ENCODE data around the gene WDR4.
"Not testable (repeated sequence)": the region's sequence is repeated elsewhere in the genome, so short reads cannot be mapped to it uniquely, and the experiment has no call there.

The WDR4 gene

GRCh38 chr21:42835611-42836401 is 43.5 kb downstream of the WDR4 start:
- H3K36me3 ChIP-seq (ENCODE audit: insufficient read depth, low read length): peaks cover 20% of the 10 kb centered on the region
- H3K4me1 ChIP-seq (ENCODE audit: insufficient read depth, low read length): 0 out of 2 replicates have a peak, but pooled peaks cover 2% of the 10 kb centered on the region
- no peak overlapping the region for H3K4me3 ChIP-seq (ENCODE audit: low read length)
- WGBS: 88% methylated on average over 12 of the region's 12 CpGs
- no peaks in the 10 kb centered on the region for H3K27me3 ChIP-seq (ENCODE audit: insufficient read depth, low read length)
- H3K9me3 ChIP-seq (ENCODE audit: insufficient read depth, low read depth, low read length): no peaks in the 10 kb centered on the region
- no peak overlapping the region for H3K27ac ChIP-seq (ENCODE audit: low read depth, low read length)
- H3K9ac ChIP-seq (ENCODE audit: low read depth, low read length): no peak overlapping the region

GRCh38 chr21:42835211-42835610 is 44.1 kb downstream of the WDR4 start:
- Histone ChIP-seq H3K9me3 (ENCODE audit: insufficient read depth, low read depth, low read length) (no peaks in the 10 kb centered on the region), H3K9ac (ENCODE audit: low read depth, low read length) (no peak overlapping the region), H3K36me3 (ENCODE audit: insufficient read depth, low read length) (peaks cover 14% of the 10 kb centered on the region), H3K4me1 (ENCODE audit: insufficient read depth, low read length) (0 out of 2 replicates have a peak, but pooled peaks cover 2% of the 10 kb centered on the region), H3K27me3 (ENCODE audit: insufficient read depth, low read length) (no peaks in the 10 kb centered on the region), H3K4me3 (ENCODE audit: low read length) (no peak overlapping the region), H3K27ac (ENCODE audit: low read depth, low read length) (no peak overlapping the region)
- whole genome bisulfite sequencing: 97% methylated on average over 6 of the region's 6 CpGs

GRCh38 chr21:42834726-42835191 is 44.6 kb downstream of the WDR4 start:
- Histone ChIP-seq H3K9me3 (ENCODE audit: insufficient read depth, low read depth, low read length) (no peaks in the 10 kb centered on the region), H3K27me3 (ENCODE audit: insufficient read depth, low read length) (no peaks in the 10 kb centered on the region), H3K9ac (ENCODE audit: low read depth, low read length) (no peak overlapping the region), H3K4me1 (ENCODE audit: insufficient read depth, low read length) (0 out of 2 replicates have a peak, but pooled peaks cover 2% of the 10 kb centered on the region), H3K27ac (ENCODE audit: low read depth, low read length) (no peak overlapping the region), H3K36me3 (ENCODE audit: insufficient read depth, low read length) (peaks cover 9% of the 10 kb centered on the region), H3K4me3 (ENCODE audit: low read length) (no peak overlapping the region)
- 92% methylated on average over 13 of the region's 13 CpGs for WGBS

- Histone ChIP-seq H3K9me3 (ENCODE audit: insufficient read depth, low read depth, low read length) (no peaks in the 10 kb centered on the region), H3K27ac (ENCODE audit: low read depth, low read length) (no peak overlapping the region), H3K4me3 (ENCODE audit: low read length) (no peak overlapping the region), H3K9ac (ENCODE audit: low read depth, low read length) (no peak overlapping the region), H3K4me1 (ENCODE audit: insufficient read depth, low read length) (0 out of 2 replicates have a peak, but pooled peaks cover 2% of the 10 kb centered on the region), H3K36me3 (ENCODE audit: insufficient read depth, low read length) (peaks cover 3% of the 10 kb centered on the region), H3K27me3 (ENCODE audit: insufficient read depth, low read length) (no peaks in the 10 kb centered on the region)
- 88% methylated on average over 23 of the region's 23 CpGs for WGBS
Measured at GRCh38 chr21:42833859-42834725, 45.2 kb downstream of the WDR4 start.

GRCh38 chr21:42833439-42833815 is 45.9 kb downstream of the WDR4 start:
- 72% methylated on average over 11 of the region's 11 CpGs for WGBS

DNA sequence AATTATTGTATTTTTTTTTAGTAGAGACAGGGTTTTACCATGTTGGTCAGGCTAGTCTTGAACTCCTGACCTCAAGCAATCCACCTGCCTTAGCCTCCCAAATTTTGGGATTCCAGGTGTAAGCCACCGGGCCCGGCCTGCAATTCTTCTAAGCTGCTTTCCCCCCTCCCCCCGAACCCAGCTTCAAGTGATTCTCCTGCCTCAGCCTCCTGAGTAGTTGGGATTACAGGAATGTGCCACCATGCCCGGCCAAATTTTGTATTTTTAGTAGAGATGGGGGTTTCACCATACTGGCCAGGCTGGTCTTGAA is 47.1 kb downstream of the WDR4 start:
- H3K9ac ChIP-seq (ENCODE audit: low read depth, low read length); H3K4me1 ChIP-seq (ENCODE audit: insufficient read depth, low read length); H3K4me3 ChIP-seq (ENCODE audit: low read length); H3K27ac ChIP-seq (ENCODE audit: low read depth, low read length); H3K9me3 ChIP-seq (ENCODE audit: insufficient read depth, low read depth, low read length); H3K36me3 ChIP-seq (ENCODE audit: insufficient read depth, low read length); H3K27me3 ChIP-seq (ENCODE audit: insufficient read depth, low read length): not testable (repeated sequence)
- 93% methylated on average over 4 of the region's 4 CpGs for WGBS

More at GRCh38 chr21:42833439-42833815, 45.9 kb downstream of the WDR4 start:
- Histone ChIP-seq H3K9me3 (ENCODE audit: insufficient read depth, low read depth, low read length) (no peaks in the 10 kb centered on the region), H3K4me1 (ENCODE audit: insufficient read depth, low read length) (0 out of 2 replicates have a peak, but pooled peaks cover 2% of the 10 kb centered on the region), H3K27me3 (ENCODE audit: insufficient read depth, low read length) (no peaks in the 10 kb centered on the region), H3K9ac (ENCODE audit: low read depth, low read length) (no peak overlapping the region), H3K27ac (ENCODE audit: low read depth, low read length) (no peak overlapping the region), H3K36me3 (ENCODE audit: insufficient read depth, low read length) (no peaks in the 10 kb centered on the region), H3K4me3 (ENCODE audit: low read length) (no peak overlapping the region)

GRCh38 chr21:42830456-42831455 is 48.6 kb downstream of the WDR4 start:
- Histone ChIP-seq H3K4me3 (ENCODE audit: low read length) (no peak overlapping the region), H3K27me3 (ENCODE audit: insufficient read depth, low read length) (0 out of 2 replicates have a peak, but pooled peaks cover 2% of the 10 kb centered on the region), H3K4me1 (ENCODE audit: insufficient read depth, low read length) (0 out of 2 replicates have a peak, but pooled peaks cover 2% of the 10 kb centered on the region), H3K9ac (ENCODE audit: low read depth, low read length) (no peak overlapping the region), H3K9me3 (ENCODE audit: insufficient read depth, low read depth, low read length) (no peaks in the 10 kb centered on the region), H3K36me3 (ENCODE audit: insufficient read depth, low read length) (no peaks in the 10 kb centered on the region), H3K27ac (ENCODE audit: low read depth, low read length) (no peak overlapping the region)
- WGBS: 88% methylated on average over 25 of the region's 25 CpGs

GRCh38 chr21:42829954-42830353 is 49.4 kb downstream of the WDR4 start:
- Histone ChIP-seq H3K4me3 (ENCODE audit: low read length) (no peak overlapping the region), H3K9ac (ENCODE audit: low read depth, low read length) (no peak overlapping the region), H3K4me1 (ENCODE audit: insufficient read depth, low read length) (0 out of 2 replicates have a peak, but pooled peaks cover 2% of the 10 kb centered on the region), H3K36me3 (ENCODE audit: insufficient read depth, low read length) (no peaks in the 10 kb centered on the region), H3K27ac (ENCODE audit: low read depth, low read length) (no peak overlapping the region), H3K9me3 (ENCODE audit: insufficient read depth, low read depth, low read length) (no peaks in the 10 kb centered on the region), H3K27me3 (ENCODE audit: insufficient read depth, low read length) (0 out of 2 replicates have a peak, but pooled peaks cover 2% of the 10 kb centered on the region)
- WGBS: 94% methylated on average over 4 of the region's 4 CpGs

DNA sequence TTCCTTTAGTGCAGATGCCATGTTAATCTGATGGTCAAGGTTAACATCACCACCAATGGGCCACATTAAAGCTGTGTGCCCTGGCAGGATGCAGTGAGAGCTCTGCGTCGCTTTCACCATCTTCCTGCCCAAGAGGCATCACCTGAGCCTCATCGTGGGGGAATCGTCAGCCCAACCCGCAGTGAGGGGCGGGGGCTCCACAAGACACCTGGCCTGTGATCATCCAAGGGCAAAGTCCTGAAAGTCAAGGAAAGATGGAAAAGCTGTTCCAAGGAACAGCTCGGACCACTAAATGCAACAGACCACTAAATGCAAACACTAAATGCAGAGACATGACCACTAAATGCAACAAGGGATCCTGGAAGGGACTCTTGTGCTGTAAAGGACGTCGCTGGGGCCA is 49.9 kb downstream of the WDR4 start:
- no peak overlapping the region for H3K9ac ChIP-seq (ENCODE audit: low read depth, low read length)
- no peak overlapping the region for H3K27ac ChIP-seq (ENCODE audit: low read depth, low read length)
- H3K9me3 ChIP-seq (ENCODE audit: insufficient read depth, low read depth, low read length): no peaks in the 10 kb centered on the region
- H3K4me3 ChIP-seq (ENCODE audit: low read length): no peak overlapping the region
- H3K27me3 ChIP-seq (ENCODE audit: insufficient read depth, low read length): 0 out of 2 replicates have a peak, but pooled peaks cover 2% of the 10 kb centered on the region
- 88% methylated on average over 9 of the region's 9 CpGs for WGBS
- 0 out of 2 replicates have a peak, but pooled peaks cover 2% of the 10 kb centered on the region for H3K4me1 ChIP-seq (ENCODE audit: insufficient read depth, low read length)
- H3K36me3 ChIP-seq (ENCODE audit: insufficient read depth, low read length): no peaks in the 10 kb centered on the region

GRCh38 chr21:42827588-42827987 is 51.8 kb downstream of the WDR4 start:
- Histone ChIP-seq H3K27me3 (ENCODE audit: insufficient read depth, low read length) (0 out of 2 replicates have a peak, but pooled peaks cover 2% of the 10 kb centered on the region), H3K9ac (ENCODE audit: low read depth, low read length) (no peak overlapping the region), H3K27ac (ENCODE audit: low read depth, low read length) (no peak overlapping the region), H3K4me1 (ENCODE audit: insufficient read depth, low read length) (no peaks in the 10 kb centered on the region), H3K4me3 (ENCODE audit: low read length) (no peak overlapping the region), H3K9me3 (ENCODE audit: insufficient read depth, low read depth, low read length) (no peaks in the 10 kb centered on the region), H3K36me3 (ENCODE audit: insufficient read depth, low read length) (no peaks in the 10 kb centered on the region)
- 82% methylated on average over 2 of the region's 2 CpGs for WGBS

All from HUES64 (cell line).